ENCODE data around the gene MRPS22.

GRCh38 chr3:139354661-139355060 is 10.8 kb downstream of the MRPS22 start:
- TF ChIP-seq POLR2AphosphoS5 (IDR thresholded peaks at IDR 0.05; ENCODE audit: borderline replicate concordance, low read depth, low read length) = no peak; the same call in 1 of the 2 replicates
- TF ChIP-seq EZH2 (IDR thresholded peaks at IDR 0.05) = no peak
- no peak for TF ChIP-seq FOXP2 (optimal IDR thresholded peaks at IDR 0.05; ENCODE audit: control extremely low read depth, extremely low read length, insufficient read depth)
